ENCODE measurements around the gene NOTCH1. TPM values are rescaled to one million over a fixed set of nuclear protein-coding genes. Genes with fewer than 3 reads are reported as not detected.

Gene NOTCH1
- total RNA-seq, 1 experiment from 2014 or later: 37.2 TPM

- Histone ChIP-seq H3K4me3 (ENCODE audit: low read depth, low read length, poor library complexity, severe bottlenecking) (no peak overlapping the region), H3K27me3 (replicated peaks; ENCODE audit: insufficient read depth, low read depth, low read length, poor library complexity) (no peaks in the 10 kb centered on the region), H3K4me1 (ENCODE audit: insufficient read depth, low read length, poor library complexity, severe bottlenecking) (no peaks in the 10 kb centered on the region), H3K27ac (ENCODE audit: low read depth, low read length, poor library complexity, severe bottlenecking) (no peak overlapping the region), H3K36me3 (ENCODE audit: insufficient read depth, low read length, poor library complexity, severe bottlenecking) (no peaks in the 10 kb centered on the region), H3K9me3 (ENCODE audit: low read depth, low read length, poor library complexity, severe bottlenecking) (no peaks in the 10 kb centered on the region)
- intact Hi-C loops (cut with micrococcal nuclease; ENCODE audit: unreplicated experiment): no loop called here
- TF ChIP-seq, protein P1, sequence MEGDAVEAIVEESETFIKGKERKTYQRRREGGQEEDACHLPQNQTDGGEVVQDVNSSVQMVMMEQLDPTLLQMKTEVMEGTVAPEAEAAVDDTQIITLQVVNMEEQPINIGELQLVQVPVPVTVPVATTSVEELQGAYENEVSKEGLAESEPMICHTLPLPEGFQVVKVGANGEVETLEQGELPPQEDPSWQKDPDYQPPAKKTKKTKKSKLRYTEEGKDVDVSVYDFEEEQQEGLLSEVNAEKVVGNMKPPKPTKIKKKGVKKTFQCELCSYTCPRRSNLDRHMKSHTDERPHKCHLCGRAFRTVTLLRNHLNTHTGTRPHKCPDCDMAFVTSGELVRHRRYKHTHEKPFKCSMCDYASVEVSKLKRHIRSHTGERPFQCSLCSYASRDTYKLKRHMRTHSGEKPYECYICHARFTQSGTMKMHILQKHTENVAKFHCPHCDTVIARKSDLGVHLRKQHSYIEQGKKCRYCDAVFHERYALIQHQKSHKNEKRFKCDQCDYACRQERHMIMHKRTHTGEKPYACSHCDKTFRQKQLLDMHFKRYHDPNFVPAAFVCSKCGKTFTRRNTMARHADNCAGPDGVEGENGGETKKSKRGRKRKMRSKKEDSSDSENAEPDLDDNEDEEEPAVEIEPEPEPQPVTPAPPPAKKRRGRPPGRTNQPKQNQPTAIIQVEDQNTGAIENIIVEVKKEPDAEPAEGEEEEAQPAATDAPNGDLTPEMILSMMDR (conservative IDR thresholded peaks at IDR 0.05; ENCODE audit: low read depth, low read length): no peak
- no peak for TF ChIP-seq EZH2 (IDR thresholded peaks at IDR 0.05; ENCODE audit: borderline replicate concordance, low read depth, low read length, poor library complexity, severe bottlenecking)
- peak; percentile 32 for DNase-seq (ENCODE audit: low spot score)
- ChIA-PET POLR2A (ENCODE audit: low non-redundant PET) (interaction anchor here (0.6 kb wide), 1 partner anchor 241 kb away, joined by 11 read pairs; no protein-coding TSS in a partner anchor), CTCF (no interaction called here)
- BruUV-seq (replicated peaks): no TSS peak
Observed at GRCh38 chr9:136578915-136579649, 33.2 kb upstream of the NOTCH1 start.

DNA sequence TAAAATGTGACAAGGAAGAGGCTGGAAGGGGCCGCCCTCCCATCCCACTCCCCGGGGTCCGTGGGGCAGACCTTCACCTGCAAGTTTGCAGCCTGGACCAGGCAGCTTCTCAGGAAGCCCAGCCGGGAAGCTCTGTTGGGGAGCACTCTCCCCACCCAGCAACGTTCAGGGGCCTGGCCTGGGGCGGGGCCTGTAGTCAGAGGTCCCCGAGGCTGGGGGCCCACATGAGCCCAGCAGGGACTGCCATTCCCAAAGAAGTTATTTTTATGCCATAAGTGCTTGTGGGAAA, 32.7 kb upstream of the NOTCH1 start:
- H3K27me3 ChIP-seq (replicated peaks; ENCODE audit: insufficient read depth, low read depth, low read length, poor library complexity): no peaks in the 10 kb centered on the region
- ChIA-PET POLR2A (ENCODE audit: low non-redundant PET) (no interaction called here), CTCF (no interaction called here)
- DNase-seq (ENCODE audit: low spot score): no peak
- no TSS peak for BruUV-seq (replicated peaks)
- intact Hi-C loops (cut with micrococcal nuclease; ENCODE audit: unreplicated experiment): no loop called here
- no peak overlapping the region for H3K27ac ChIP-seq (ENCODE audit: low read depth, low read length, poor library complexity, severe bottlenecking)
- H3K4me3 ChIP-seq (ENCODE audit: low read depth, low read length, poor library complexity, severe bottlenecking): no peak overlapping the region
- H3K9me3 ChIP-seq (ENCODE audit: low read depth, low read length, poor library complexity, severe bottlenecking): no peaks in the 10 kb centered on the region
- no peaks in the 10 kb centered on the region for H3K4me1 ChIP-seq (ENCODE audit: insufficient read depth, low read length, poor library complexity, severe bottlenecking)
- TF ChIP-seq EZH2 (IDR thresholded peaks at IDR 0.05; ENCODE audit: borderline replicate concordance, low read depth, low read length, poor library complexity, severe bottlenecking): no peak
- TF ChIP-seq, protein P1 (conservative IDR thresholded peaks at IDR 0.05; ENCODE audit: low read depth, low read length): no peak
- no peaks in the 10 kb centered on the region for H3K36me3 ChIP-seq (ENCODE audit: insufficient read depth, low read length, poor library complexity, severe bottlenecking)

GRCh38 chr9:136577941-136578625, 32.2 kb upstream of the NOTCH1 start:
- H3K27me3 ChIP-seq (replicated peaks; ENCODE audit: insufficient read depth, low read depth, low read length, poor library complexity): no peaks in the 10 kb centered on the region
- no peaks in the 10 kb centered on the region for H3K36me3 ChIP-seq (ENCODE audit: insufficient read depth, low read length, poor library complexity, severe bottlenecking)
- H3K27ac ChIP-seq (ENCODE audit: low read depth, low read length, poor library complexity, severe bottlenecking): no peak overlapping the region
- H3K4me1 ChIP-seq (ENCODE audit: insufficient read depth, low read length, poor library complexity, severe bottlenecking): no peaks in the 10 kb centered on the region
- DNase-seq (ENCODE audit: low spot score): no peak
- intact Hi-C loops (cut with micrococcal nuclease; ENCODE audit: unreplicated experiment): no loop called here
- no peaks in the 10 kb centered on the region for H3K9me3 ChIP-seq (ENCODE audit: low read depth, low read length, poor library complexity, severe bottlenecking)
- TF ChIP-seq, protein P1 (conservative IDR thresholded peaks at IDR 0.05; ENCODE audit: low read depth, low read length): no peak
- TF ChIP-seq EZH2 (IDR thresholded peaks at IDR 0.05; ENCODE audit: borderline replicate concordance, low read depth, low read length, poor library complexity, severe bottlenecking): no peak
- no TSS peak for BruUV-seq (replicated peaks)
- CTCF ChIA-PET: no interaction called here
- no peak overlapping the region for H3K4me3 ChIP-seq (ENCODE audit: low read depth, low read length, poor library complexity, severe bottlenecking)
- POLR2A ChIA-PET (ENCODE audit: low non-redundant PET): no interaction called here

Measured in A673 (cell line).